Caco-2 (cell line): Measurements from ENCODE around the gene USP46. TPM values are rescaled to one million over a fixed set of nuclear protein-coding genes. Genes with fewer than 3 reads are reported as not detected.

Source experiments
- BruUV-seq: library from RNA; stranded (reverse); fragments of 400-500 nt; replicated peaks from 2 replicates; lab custom pipeline; 2021; lab: Mats Ljungman, UMichigan
- CTCF ChIA-PET: fragments of 300-600 bp; sonication (Branson Sonifier 250); formaldehyde crosslinking; loops from one replicate; lab custom pipeline; 2022; ENCODE audit warnings: antibody characterized with exemption; lab: Charles Lee
- POLR2A ChIA-PET: fragments of 300-600 bp; sonication (Branson Sonifier 250); formaldehyde crosslinking; loops from one replicate; lab custom pipeline; 2022; ENCODE audit warnings: antibody characterized with exemption; lab: Charles Lee
- DNase-seq, 2 experiments: peaks; one replicate each; pipeline versions ENCODE4 v3.0.0 to v3.0.0-alpha.2; 2020 to 2022
- H3K27me3 ChIP-seq: replicated peaks from 2 replicates; pipeline ENCODE4 v1.6.0; 2011; ENCODE audit warnings: low read length; ENCODE audit not compliant: control insufficient read depth, insufficient read depth
- H3K36me3 ChIP-seq: 2 replicates; pipeline ENCODE4 v1.5.1; 2011; ENCODE audit warnings: low read length; ENCODE audit not compliant: control insufficient read depth, insufficient read depth
- H3K4me1 ChIP-seq: fragments of 250-450 bp; sonication (Bioruptor Pico); 2 replicates; pipeline ENCODE4 v1.5.1; 2020; ENCODE audit warnings: mild to moderate bottlenecking
- H3K4me3 ChIP-seq: 2 replicates; pipeline ENCODE4 v1.5.1; 2011; ENCODE audit warnings: low read depth, mild to moderate bottlenecking, control low read depth, low read length
- H3K9me3 ChIP-seq: fragments of 250-450 bp; sonication (Bioruptor Pico); 2 replicates; pipeline ENCODE4 v1.5.1; 2020; ENCODE audit warnings: mild to moderate bottlenecking, moderate library complexity
- H3K27ac Mint-ChIP-seq: one replicate; pipeline ENCODE4 v1.8.0; 2022; ENCODE audit warnings: mixed read lengths; ENCODE audit not compliant: unreplicated experiment
- H3K27me3 Mint-ChIP-seq: one replicate; pipeline ENCODE4 v1.8.0; 2022; ENCODE audit warnings: mixed read lengths; ENCODE audit not compliant: insufficient read depth, unreplicated experiment
- H3K36me3 Mint-ChIP-seq: one replicate; pipeline ENCODE4 v1.8.0; 2022; ENCODE audit warnings: mild to moderate bottlenecking, mixed read lengths; ENCODE audit not compliant: insufficient read depth, unreplicated experiment
- H3K4me1 Mint-ChIP-seq: one replicate; pipeline ENCODE4 v1.8.0; 2022; ENCODE audit warnings: low read depth, mixed read lengths; ENCODE audit not compliant: unreplicated experiment
- H3K4me3 Mint-ChIP-seq: one replicate; pipeline ENCODE4 v1.8.0; 2022; ENCODE audit warnings: mild to moderate bottlenecking, moderate library complexity, mixed read lengths; ENCODE audit not compliant: unreplicated experiment
- H3K9me3 Mint-ChIP-seq: one replicate; pipeline ENCODE4 v1.8.0; 2022; ENCODE audit warnings: mixed read lengths; ENCODE audit not compliant: unreplicated experiment
- intact Hi-C: fragments of 100-400 bp; cut with micrococcal nuclease; formaldehyde crosslinking; loops from one replicate; pipeline ENCODE4 v1.10.0; 2022; ENCODE audit not compliant: unreplicated experiment
- total RNA-seq: library from RNA; stranded (reverse); gene quantifications from 2 replicates; pipeline ENCODE4 v1.2.3, GENCODE V29; 2022
- TF ChIP-seq, protein P1 (sequence below), 2 experiments: fragments of 200-600 bp in 1 of 2; IDR thresholded peaks; 1 replicate in 1 of 2; 2 replicates in 1 of 2; pipeline versions ENCODE4 v1.5.1 to v1.8.0; 2011 to 2022; ENCODE audit warnings: antibody characterized with exemption in 1 of 2, control low read depth in 1 of 2, inconsistent platforms in 1 of 2, low read depth in 1 of 2, low read length in 1 of 2, mild to moderate bottlenecking in 1 of 2, moderate library complexity in 1 of 2; ENCODE audit not compliant: insufficient read depth in 1 of 2, severe bottlenecking in 1 of 2, unreplicated experiment in 1 of 2

The USP46 gene
- total RNA-seq, 1 experiment from 2014 or later, result 32.2 TPM

DNA sequence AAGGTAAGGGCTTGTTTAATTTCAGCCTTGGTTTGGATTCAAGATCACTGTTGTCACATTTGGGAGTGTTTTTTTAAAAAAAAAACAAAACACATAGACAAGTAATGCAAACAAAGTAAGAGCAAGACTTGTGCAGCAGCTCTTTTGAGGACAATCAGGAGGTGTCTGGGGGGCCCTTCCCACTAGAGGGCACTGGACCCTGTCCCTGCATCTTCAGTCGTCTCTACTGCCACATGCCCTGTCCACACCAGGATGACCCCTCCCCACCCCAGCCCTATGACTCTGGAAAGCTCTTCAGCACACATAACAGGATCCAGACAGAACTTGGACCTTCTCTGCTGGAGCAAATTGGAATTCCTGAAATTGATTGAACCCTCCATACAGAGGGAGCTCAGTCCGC lies 71.0 kb downstream of the USP46 start:
- Mint-ChIP-seq H3K36me3 (peaks cover 6% of the 10 kb centered on the region), H3K4me1 (peaks cover 15% of the 10 kb centered on the region), H3K27me3 (no peaks in the 10 kb centered on the region), H3K4me3 (no peak overlapping the region), H3K27ac (no peak overlapping the region), H3K9me3 (no peaks in the 10 kb centered on the region)
- Histone ChIP-seq H3K4me3 (no peak overlapping the region), H3K4me1 (peaks cover 6% of the 10 kb centered on the region; the same call in 1 of the 2 replicates), H3K9me3 (no peaks in the 10 kb centered on the region), H3K27me3 (no peaks in the 10 kb centered on the region), H3K36me3 (no peaks in the 10 kb centered on the region)
- TF ChIP-seq, protein P1, sequence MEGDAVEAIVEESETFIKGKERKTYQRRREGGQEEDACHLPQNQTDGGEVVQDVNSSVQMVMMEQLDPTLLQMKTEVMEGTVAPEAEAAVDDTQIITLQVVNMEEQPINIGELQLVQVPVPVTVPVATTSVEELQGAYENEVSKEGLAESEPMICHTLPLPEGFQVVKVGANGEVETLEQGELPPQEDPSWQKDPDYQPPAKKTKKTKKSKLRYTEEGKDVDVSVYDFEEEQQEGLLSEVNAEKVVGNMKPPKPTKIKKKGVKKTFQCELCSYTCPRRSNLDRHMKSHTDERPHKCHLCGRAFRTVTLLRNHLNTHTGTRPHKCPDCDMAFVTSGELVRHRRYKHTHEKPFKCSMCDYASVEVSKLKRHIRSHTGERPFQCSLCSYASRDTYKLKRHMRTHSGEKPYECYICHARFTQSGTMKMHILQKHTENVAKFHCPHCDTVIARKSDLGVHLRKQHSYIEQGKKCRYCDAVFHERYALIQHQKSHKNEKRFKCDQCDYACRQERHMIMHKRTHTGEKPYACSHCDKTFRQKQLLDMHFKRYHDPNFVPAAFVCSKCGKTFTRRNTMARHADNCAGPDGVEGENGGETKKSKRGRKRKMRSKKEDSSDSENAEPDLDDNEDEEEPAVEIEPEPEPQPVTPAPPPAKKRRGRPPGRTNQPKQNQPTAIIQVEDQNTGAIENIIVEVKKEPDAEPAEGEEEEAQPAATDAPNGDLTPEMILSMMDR (IDR thresholded peaks at IDR 0.05; ENCODE audit: insufficient read depth in 1 of 2, low read depth in 1 of 2, low read length in 1 of 2, severe bottlenecking in 1 of 2, unreplicated experiment in 1 of 2), result peak; percentile 49 to 64
- peak; percentile 51 to 60 for DNase-seq
- CTCF ChIA-PET, result interaction anchor here (0.5 to 1.4 kb wide), 15 partner anchors 15 to 1351 kb away, joined by 3 to 8 read pairs (median 3); no protein-coding TSS in a partner anchor
- intact Hi-C loops, result loop anchor here (1.0 to 5.0 kb wide), 5 partner anchors 77 to 395 kb away; no protein-coding TSS in a partner anchor
- no TSS peak for BruUV-seq
- POLR2A ChIA-PET, result interaction anchor here (0.6 to 1.0 kb wide), 2 partner anchors 80 to 134 kb away, joined by 3 to 4 read pairs; no protein-coding TSS in a partner anchor

DNA sequence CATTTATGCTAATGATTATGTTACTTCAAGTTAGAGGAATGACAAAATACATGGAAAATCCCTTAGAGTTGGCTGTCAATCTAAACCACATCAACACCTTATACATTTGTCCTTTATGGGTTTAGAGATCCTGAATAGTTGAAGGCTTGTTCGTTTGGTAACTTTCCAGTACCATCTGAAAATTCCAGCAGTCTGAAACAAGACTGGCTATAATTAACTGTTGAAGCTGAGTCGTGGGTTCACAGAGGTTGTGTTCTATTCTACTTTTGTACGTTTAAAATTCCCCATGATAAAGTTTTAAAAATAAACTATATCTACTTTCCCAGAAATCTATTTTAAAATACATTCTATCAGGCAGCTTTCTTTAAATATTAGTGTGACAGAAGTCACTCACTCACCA lies 73.0 kb downstream of the USP46 start:
- DNase-seq, result no peak
- Mint-ChIP-seq H3K4me3 (no peak overlapping the region), H3K27me3 (no peaks in the 10 kb centered on the region), H3K27ac (no peak overlapping the region), H3K9me3 (no peaks in the 10 kb centered on the region), H3K4me1 (peaks cover 10% of the 10 kb centered on the region), H3K36me3 (no peaks in the 10 kb centered on the region)
- Histone ChIP-seq H3K9me3 (no peaks in the 10 kb centered on the region), H3K4me1 (peaks cover 6% of the 10 kb centered on the region; the same call in 1 of the 2 replicates), H3K4me3 (no peak overlapping the region), H3K36me3 (no peaks in the 10 kb centered on the region), H3K27me3 (no peaks in the 10 kb centered on the region)
- no TSS peak for BruUV-seq
- TF ChIP-seq, protein P1 (IDR thresholded peaks at IDR 0.05; ENCODE audit: insufficient read depth in 1 of 2, low read depth in 1 of 2, low read length in 1 of 2, severe bottlenecking in 1 of 2, unreplicated experiment in 1 of 2), result no peak
- intact Hi-C loops, result loop anchor here (5.0 kb wide), 1 partner anchor 326 kb away; no protein-coding TSS in a partner anchor
- ChIA-PET CTCF (no interaction called here), POLR2A (no interaction called here)

DNA sequence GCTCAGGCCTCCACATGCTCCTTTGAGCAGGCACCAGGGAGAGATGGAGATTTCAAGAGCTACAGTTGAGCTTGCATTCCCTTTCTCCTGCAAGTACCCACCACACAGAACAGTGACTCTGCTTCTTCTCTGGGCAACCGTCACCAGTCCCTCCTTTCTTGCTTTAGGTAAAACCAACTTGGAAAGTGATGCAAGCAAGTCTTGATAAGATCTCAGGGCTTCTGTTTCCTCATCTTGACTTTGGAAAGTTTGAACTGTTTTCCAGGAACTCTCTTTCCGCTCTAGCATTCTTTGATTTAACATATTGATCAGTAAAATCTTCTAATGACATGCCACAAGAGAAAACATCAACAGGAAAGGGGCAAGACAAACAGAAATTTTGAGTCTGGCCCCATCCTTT lies 73.7 kb downstream of the USP46 start:
- BruUV-seq, result no TSS peak
- intact Hi-C loops, result loop anchor here (5.0 kb wide), 1 partner anchor 327 kb away; no protein-coding TSS in a partner anchor
- POLR2A ChIA-PET, result no interaction called here
- no peak overlapping the region for H3K27ac Mint-ChIP-seq
- H3K4me3 ChIP-seq, result no peak overlapping the region
- no peaks in the 10 kb centered on the region for H3K27me3 ChIP-seq
- TF ChIP-seq, protein P1 (IDR thresholded peaks at IDR 0.05; ENCODE audit: insufficient read depth in 1 of 2, low read depth in 1 of 2, low read length in 1 of 2, severe bottlenecking in 1 of 2, unreplicated experiment in 1 of 2), result no peak
- no peak for DNase-seq
- peaks cover 6% of the 10 kb centered on the region; the same call in 1 of the 2 replicates for H3K4me1 ChIP-seq
- no peaks in the 10 kb centered on the region for H3K9me3 Mint-ChIP-seq
- H3K4me1 Mint-ChIP-seq, result peaks cover 10% of the 10 kb centered on the region
- no peaks in the 10 kb centered on the region for H3K9me3 ChIP-seq
- no peaks in the 10 kb centered on the region for H3K36me3 Mint-ChIP-seq
- CTCF ChIA-PET, result no interaction called here
- H3K4me3 Mint-ChIP-seq, result no peak overlapping the region
- H3K36me3 ChIP-seq, result no peaks in the 10 kb centered on the region
- no peaks in the 10 kb centered on the region for H3K27me3 Mint-ChIP-seq
